Measurements from ENCODE around the gene FAM20C.

FAM20C gene

GRCh38 chr7:209906-210305, 17.5 kb downstream of the FAM20C start:
- DNase-seq (ENCODE audit: low spot score): no peak

- DNase-seq (ENCODE audit: low spot score): no peak
Observed at GRCh38 chr7:210401-210925, 18.1 kb downstream of the FAM20C start.

DNA sequence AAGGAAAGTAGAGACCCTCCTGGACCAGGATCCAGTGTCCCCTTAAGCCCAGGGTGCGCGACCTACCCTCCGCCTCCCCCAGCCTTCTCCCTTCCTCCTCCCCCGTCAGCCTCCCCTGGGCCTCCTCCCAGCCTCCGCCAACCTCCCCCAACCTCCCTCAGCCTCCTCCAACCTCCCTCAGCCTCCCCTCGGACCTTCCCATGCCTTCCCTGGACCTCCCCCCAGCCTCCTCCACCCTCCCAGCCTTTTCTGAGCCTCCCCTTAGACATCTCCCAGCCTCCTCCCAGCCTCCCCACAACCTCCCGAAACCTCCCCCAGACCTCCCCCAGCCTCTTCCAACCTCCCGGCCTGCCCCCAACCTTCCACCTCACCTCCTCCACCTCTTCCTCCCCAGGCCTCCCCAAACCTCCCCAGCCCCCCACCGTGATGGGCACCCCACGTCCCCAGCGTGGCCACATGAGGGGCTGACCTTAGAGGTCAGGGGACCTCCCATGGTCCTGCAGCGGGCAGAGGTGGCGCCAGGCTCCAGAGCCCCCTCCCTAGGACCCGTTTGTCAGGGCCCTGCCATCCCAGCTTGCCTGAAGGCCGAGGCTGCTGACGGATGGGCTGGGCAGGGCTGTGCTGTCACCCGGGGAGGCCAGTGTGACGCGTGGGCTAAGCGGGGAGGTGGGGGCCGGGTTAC, 18.8 kb downstream of the FAM20C start:
- no peak for DNase-seq (ENCODE audit: low spot score)

DNA sequence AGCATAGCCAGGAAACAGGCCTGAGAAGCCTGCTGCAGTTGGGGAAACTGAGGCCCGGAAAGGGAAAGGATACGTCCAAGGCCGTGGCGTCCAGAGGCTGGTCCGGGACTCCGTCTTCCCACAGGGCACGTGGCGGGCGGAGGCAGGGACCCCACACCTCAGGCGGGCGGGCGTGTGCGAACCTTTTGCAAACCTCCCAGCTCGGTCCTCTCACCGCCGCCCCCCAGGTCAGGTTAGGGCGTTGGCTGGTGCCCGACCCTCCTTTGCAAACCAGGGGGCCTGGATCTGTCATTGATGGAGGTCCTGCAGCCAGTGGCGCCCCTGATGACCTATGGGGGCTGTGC, 19.3 kb downstream of the FAM20C start:
- no peak for DNase-seq (ENCODE audit: low spot score)

GRCh38 chr7:212754-213153, 20.4 kb downstream of the FAM20C start:
- DNase-seq (ENCODE audit: low spot score): no peak

- DNase-seq (ENCODE audit: low spot score): no peak
Observed at GRCh38 chr7:213324-213993, 21.1 kb downstream of the FAM20C start.

- no peak for DNase-seq (ENCODE audit: low spot score)
Observed at GRCh38 chr7:214410-215212, 22.2 kb downstream of the FAM20C start.

- no peak for DNase-seq (ENCODE audit: low spot score)
Observed at GRCh38 chr7:216360-217300, 24.3 kb downstream of the FAM20C start.

DNA sequence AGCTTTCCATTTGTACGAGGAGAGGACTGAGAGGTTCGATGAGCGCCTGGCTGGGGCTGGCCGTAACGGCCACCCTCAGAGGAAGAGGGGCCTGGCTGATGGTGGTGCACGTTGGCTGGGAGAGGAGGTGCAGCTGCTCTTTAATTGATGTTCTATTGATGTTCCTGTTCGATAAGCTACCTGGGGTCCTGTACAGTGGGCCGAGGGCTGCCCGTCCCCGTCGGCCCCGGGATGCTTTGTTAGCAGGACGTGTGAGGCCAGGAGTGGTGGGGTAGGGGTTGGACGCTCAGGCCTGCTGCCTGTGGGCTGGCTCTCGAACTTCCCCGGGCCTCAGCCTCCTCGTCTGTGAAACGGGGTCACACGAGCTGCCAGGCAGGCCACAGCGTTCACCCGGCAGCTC, 25.4 kb downstream of the FAM20C start:
- DNase-seq (ENCODE audit: low spot score): no peak

DNA sequence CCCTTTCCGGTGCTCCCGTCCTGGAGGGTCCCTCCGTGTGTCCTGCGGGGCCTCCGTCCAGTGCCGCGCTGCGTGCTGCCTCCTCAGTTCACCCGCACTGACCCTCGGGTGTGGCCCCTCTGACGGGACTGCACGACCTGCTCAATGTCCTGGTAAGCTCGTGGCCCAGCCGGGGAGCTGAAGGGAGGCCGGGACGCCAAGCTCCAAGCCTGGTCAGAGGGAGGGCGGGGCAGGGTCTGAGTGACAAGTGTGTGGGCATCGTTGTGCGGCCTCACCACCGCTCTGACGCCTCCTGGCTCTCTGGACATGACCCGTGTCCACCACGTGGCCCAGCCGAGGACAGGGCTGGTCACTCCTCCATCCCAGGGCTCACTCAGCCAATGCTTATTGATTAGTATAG, 25.9 kb downstream of the FAM20C start:
- DNase-seq (ENCODE audit: low spot score): no peak

DNA sequence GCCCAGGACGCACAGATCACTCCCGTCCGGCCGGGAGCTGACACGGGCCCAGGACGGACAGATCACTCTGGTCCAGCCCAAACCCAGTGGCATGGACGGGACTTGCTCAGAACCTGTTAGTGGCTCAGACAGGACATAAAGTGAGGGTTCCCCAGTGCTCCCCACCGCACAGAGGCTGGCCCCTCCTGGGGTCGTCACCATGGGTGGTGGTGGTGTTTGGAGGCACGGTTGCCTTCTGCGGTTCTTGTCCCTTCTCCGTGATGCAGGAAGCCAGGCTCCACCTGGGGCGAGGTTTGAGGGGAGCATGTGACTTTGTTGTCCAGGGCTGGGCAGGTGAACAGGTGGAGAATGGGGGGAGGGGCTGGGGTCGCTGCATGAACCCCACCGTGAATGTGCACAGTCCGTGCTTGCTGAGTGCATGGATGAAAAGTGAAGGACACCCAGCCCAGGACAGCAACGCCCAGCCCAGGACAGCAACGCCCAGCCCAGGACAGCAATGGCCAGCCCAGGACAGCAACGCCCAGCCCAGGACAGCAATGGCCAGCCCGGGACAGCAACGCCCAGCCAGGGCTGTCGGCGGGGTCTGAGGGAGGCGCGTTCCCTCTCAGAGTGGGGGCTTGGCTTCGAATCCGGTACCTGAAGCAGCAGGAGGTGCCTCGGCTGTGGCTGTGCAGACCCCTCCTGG, 26.7 kb downstream of the FAM20C start:
- DNase-seq (ENCODE audit: low spot score): no peak

- peak; percentile 84 for DNase-seq (ENCODE audit: low spot score)
Observed at GRCh38 chr7:219581-220150, 27.3 kb downstream of the FAM20C start.

DNA sequence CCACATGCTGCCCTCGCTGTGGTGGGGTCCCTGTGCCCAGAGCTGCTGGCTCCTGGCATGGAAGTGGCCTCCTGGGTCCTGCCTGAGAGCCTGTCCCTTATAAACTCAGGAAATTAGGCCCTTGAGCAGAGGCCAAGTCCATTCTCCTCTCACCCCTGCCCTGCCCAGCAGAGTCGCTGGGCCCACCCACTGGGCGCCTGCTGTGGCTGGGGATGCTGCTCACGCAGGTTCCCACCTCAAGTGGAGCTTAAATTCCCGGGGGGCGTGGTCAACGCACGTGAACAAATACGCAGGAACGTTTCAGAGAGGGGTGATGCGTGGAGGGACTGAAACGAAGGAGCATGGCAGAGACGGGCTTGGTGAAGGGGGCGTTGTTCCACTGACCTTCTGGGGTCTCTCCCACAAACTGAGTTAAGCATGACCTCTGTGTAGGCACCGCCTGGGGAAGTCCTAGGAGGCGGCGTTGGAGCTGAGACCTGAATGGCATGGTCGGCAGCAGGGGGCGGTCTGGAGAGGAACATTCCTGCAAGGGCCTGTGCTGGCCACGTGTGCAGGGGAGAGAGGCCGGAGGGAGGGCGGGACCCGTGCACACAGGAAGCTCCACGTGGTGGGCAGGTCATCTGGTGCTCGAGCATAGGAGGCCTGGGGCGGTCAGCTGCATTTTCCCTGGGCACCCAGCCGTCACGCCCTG, 27.9 kb downstream of the FAM20C start:
- no peak for DNase-seq (ENCODE audit: low spot score)

- DNase-seq (ENCODE audit: low spot score): no peak
Observed at GRCh38 chr7:221978-222715, 29.8 kb downstream of the FAM20C start.

DNA sequence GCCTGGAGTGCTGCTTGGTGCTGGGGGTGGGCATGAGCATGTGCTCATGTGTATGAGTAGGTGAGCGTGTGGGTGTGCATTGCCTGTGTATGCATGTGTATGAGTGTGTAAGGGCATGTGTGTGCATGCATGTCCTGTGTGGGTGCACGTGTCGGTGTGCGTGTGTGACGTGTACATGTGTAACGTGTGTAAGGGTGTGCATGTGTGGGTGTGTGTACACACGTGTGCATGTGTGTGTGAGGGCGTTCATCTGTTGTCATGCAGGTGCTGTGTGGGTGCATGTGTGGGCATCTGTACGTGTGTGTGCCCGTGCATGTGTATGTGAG, 30.3 kb downstream of the FAM20C start:
- no peak for DNase-seq (ENCODE audit: low spot score)

GRCh38 chr7:223118-223800, 30.9 kb downstream of the FAM20C start:
- DNase-seq (ENCODE audit: low spot score): no peak

DNA sequence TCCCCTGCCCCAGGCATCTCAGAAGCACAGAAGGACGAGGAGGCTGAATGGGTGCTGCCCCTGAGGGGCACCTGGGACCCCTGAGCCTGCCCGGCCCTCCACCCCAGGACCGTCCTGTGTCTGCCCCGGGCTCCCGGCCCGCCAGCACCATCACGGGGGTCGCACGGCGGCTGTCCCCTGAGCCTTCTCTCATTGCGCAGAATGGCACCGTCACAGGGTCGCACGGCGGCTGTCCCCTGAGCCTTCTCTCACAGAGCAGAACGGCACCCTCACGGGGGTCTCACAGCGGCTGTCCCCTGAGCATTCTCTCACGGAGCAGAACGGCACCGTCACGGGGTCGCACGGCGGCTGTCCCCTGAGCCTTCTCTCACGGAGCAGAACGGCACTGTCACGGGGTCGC, 31.5 kb downstream of the FAM20C start:
- no peak for DNase-seq (ENCODE audit: low spot score)

DNA sequence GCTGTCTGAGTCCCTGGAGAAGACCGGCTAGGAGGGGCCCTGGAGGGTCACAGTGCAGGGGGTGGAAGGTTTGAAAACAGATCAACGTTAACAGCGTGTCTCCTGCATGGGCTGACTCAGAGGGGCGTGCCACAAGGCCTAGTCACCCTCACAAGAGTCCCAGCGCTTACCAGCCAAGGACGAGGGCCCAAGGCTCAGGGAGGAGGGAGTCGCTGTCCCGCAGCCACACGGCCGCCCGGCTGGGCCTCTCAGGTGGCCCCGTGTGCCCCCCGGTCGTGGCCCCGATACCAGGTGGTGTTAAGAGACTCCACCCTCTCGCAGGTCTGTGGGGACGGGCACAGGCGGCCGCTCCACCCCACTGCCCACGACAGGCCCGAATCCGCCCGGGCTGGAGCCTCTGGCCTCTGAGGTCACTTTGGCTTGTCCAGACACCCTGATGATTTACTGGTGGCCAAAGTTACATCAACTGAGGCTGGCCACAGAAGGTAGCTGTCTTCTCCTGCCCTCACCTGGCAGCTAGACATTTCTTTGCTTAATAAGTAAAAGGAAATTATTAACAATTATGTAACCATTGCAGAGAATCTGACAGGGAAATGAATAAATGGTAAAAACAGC, 34.0 kb downstream of the FAM20C start:
- no peak for DNase-seq (ENCODE audit: low spot score)

GRCh38 chr7:227926-228325, 35.6 kb downstream of the FAM20C start:
- DNase-seq (ENCODE audit: low spot score): no peak

All from HuH-7.5 (cell line).